HG02943 (cell line): Measurements from ENCODE around the gene BTRC.

Experiments used
- ATAC-seq: cut with Tn5 transposase; IDR thresholded peaks from one replicate; pipeline ENCODE4 v1.9.1; 2021; ENCODE audit warnings: mild to moderate bottlenecking, low read depth, moderate library complexity; ENCODE audit not compliant: unreplicated experiment

BTRC gene

GRCh38 chr10:101436302-101436701 is 82.3 kb downstream of the BTRC start:
- ATAC-seq, result no peak

GRCh38 chr10:101438881-101439391 is 85.0 kb downstream of the BTRC start:
- ATAC-seq, result no peak

- no peak for ATAC-seq
These were observed 87.8 kb downstream of the BTRC start for GRCh38 chr10:101441541-101442455.

- no peak for ATAC-seq
These were observed 88.5 kb downstream of the BTRC start for GRCh38 chr10:101442456-101442800.

GRCh38 chr10:101444058-101444898 is 90.3 kb downstream of the BTRC start:
- no peak for ATAC-seq

GRCh38 chr10:101446071-101446470 is 92.1 kb downstream of the BTRC start:
- ATAC-seq, result no peak

- no peak for ATAC-seq
These were observed 93.0 kb downstream of the BTRC start for GRCh38 chr10:101446947-101447346.

- no peak for ATAC-seq
These were observed 93.5 kb downstream of the BTRC start for GRCh38 chr10:101447477-101447876.

GRCh38 chr10:101450277-101451080 is 96.5 kb downstream of the BTRC start:
- ATAC-seq, result no peak

- ATAC-seq, result no peak
These were observed 97.3 kb downstream of the BTRC start for GRCh38 chr10:101451261-101451660.

GRCh38 chr10:101451667-101452069 is 97.7 kb downstream of the BTRC start:
- ATAC-seq, result no peak

- no peak for ATAC-seq
These were observed 98.2 kb downstream of the BTRC start for GRCh38 chr10:101452176-101452575.

- no peak for ATAC-seq
These were observed 98.6 kb downstream of the BTRC start for GRCh38 chr10:101452593-101452992.

- ATAC-seq, result no peak
These were observed 99.4 kb downstream of the BTRC start for GRCh38 chr10:101453318-101453717.

- no peak for ATAC-seq
These were observed 100.1 kb downstream of the BTRC start for GRCh38 chr10:101453791-101454718.

- ATAC-seq, result no peak
These were observed 104.9 kb downstream of the BTRC start for GRCh38 chr10:101458869-101459268.

- no peak for ATAC-seq
These were observed 110.1 kb downstream of the BTRC start for GRCh38 chr10:101464082-101464481.

- no peak for ATAC-seq
These were observed 110.6 kb downstream of the BTRC start for GRCh38 chr10:101464599-101464998.
